Head of caudate nucleus (tissue), 42 donors: ENCODE measurements around the gene EIF4G3.
"Not testable (repeated sequence)": the region's sequence is repeated elsewhere in the genome, so short reads cannot be mapped to it uniquely, and the experiment has no call there.

ENCODE experiments used
- DNase-seq, 42 donors: peaks; one replicate each; pipeline versions ENCODE4 v3.0.0 to v3.0.0-alpha.2; 2020 to 2021; ENCODE audit warnings: mixed read lengths in 7 of 42
- intact Hi-C: fragments of 100-400 bp; cut with DNase I; formaldehyde crosslinking; loops from one replicate; pipeline ENCODE4 v1.15.0; 2022

The EIF4G3 gene

DNA sequence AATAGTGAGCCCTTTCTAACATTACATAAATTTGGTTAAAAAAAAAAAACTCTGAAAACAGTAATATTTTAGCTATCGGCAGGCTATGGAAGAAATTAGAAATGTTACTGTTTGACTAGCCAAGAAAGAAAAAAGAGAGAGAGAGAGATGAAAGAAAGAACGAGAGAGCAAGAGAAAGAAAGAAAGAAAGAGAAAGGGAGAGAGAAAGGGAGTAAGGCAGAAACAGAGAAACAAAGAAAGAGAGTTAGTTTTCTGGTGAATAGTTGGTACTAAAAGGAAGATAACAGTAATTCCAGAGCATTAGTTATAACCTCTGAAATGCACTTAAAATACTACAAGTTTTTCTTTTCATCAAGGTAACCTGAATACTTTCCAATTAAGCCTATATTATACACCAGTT lies 229.3 kb downstream of the EIF4G3 start:
- intact Hi-C loops: no loop called here

GRCh38 chr1:20936621-20937020 lies 240.1 kb downstream of the EIF4G3 start:
- intact Hi-C loops: no loop called here
- no peak for DNase-seq

More for the DNA sequence above, 229.3 kb downstream of the EIF4G3 start:
- DNase-seq: no peak

GRCh38 chr1:20936216-20936615 lies 240.5 kb downstream of the EIF4G3 start:
- DNase-seq: no peak
- intact Hi-C loops: no loop called here

DNA sequence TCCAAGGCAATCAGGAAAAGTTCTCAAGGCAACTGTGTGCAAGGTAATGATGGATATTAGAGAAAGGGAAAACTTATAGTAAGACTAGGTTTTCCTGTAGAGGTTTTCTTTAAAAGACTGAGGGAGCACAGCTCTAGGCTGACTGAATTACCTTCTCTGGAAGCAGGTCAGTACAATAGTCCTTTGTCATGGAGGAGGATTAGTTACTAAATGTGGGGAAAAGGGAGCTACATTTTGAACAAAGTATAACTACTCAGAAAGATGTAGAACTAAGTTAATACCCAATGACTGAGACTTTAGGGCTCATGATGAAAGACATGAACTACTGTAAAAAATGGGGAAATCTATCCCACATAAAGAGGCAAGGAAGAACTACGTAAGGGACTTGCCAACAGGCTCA lies 241.0 kb downstream of the EIF4G3 start:
- intact Hi-C loops: no loop called here

DNA sequence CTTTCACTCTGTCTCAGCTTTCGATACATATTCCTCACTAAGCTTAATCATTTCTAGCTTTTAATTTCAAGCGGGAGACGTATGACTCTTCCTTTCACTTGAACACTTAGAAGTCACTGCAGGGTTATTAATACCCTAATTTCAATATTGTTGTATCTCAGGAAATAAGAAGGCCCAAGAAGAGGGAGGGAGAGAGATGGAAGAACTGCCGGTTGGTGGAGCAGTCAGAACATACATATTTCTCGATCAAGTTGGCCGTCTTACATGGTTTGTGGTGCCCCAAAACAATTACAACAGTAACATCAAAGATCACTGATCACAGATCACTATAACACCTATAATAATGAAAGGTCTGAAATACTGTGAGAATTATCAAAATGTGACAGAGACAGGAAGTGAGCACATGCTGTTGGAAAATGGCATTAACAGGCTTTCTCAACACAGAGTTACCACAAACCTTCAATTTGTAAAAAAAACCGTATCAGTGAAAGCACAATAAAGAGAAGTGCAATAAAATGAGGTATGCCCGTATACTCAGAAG lies 244.2 kb downstream of the EIF4G3 start:
- intact Hi-C loops: no loop called here
- no peak for DNase-seq

More for the DNA sequence above, 241.0 kb downstream of the EIF4G3 start:
- no peak for DNase-seq

GRCh38 chr1:20931930-20932436 lies 244.7 kb downstream of the EIF4G3 start:
- intact Hi-C loops: no loop called here
- DNase-seq: no peak

GRCh38 chr1:20930427-20930826 lies 246.3 kb downstream of the EIF4G3 start:
- DNase-seq: no peak
- intact Hi-C loops: no loop called here

GRCh38 chr1:20928146-20928545 lies 248.6 kb downstream of the EIF4G3 start:
- DNase-seq: no peak
- intact Hi-C loops: no loop called here

DNA sequence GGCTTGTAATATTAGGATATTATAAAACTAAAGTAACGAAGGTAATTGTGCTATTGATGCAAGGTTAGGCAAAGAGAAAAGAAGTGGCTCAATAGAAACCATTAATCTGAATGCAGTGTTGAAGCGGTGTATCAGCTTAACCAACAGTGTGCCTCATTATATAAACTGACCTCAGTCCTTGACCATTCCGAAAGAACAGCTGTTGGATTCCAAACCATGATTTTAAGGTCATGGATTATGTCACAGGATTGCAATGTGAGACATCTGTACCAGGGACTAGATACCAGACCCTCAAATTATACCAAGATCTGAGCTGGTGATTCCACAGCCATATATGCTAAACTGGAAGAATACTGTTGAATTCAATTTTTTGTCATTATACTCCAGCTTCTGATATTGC lies 255.4 kb downstream of the EIF4G3 start:
- intact Hi-C loops: no loop called here
- DNase-seq: no peak

- DNase-seq: no peak
- intact Hi-C loops: no loop called here
Measured at GRCh38 chr1:20913242-20913641, 263.5 kb downstream of the EIF4G3 start.

DNA sequence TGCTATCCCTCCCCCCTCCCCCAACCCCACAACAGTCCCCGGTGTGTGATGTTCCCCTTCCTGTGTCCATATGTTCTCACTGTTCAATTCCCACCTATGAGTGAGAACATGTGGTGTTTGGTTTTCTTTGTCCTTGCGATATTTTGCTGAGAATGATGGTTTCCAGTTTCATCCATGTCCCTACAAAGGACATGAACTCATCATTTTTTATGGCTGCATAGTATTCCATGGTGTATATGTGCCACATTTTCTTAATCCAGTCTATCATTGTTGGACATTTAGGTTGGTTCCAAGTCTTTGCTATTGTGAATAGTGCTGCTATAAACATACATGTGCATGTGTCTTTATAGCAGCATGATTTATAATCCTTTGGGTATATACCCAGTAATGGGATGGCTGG lies 269.2 kb downstream of the EIF4G3 start:
- intact Hi-C loops, DNase-seq: not testable (repeated sequence)

- intact Hi-C loops: no loop called here
- no peak for DNase-seq
Measured at GRCh38 chr1:20903437-20903836, 273.3 kb downstream of the EIF4G3 start.

- intact Hi-C loops: no loop called here
- no peak for DNase-seq
Measured at GRCh38 chr1:20900056-20900455, 276.6 kb downstream of the EIF4G3 start.

DNA sequence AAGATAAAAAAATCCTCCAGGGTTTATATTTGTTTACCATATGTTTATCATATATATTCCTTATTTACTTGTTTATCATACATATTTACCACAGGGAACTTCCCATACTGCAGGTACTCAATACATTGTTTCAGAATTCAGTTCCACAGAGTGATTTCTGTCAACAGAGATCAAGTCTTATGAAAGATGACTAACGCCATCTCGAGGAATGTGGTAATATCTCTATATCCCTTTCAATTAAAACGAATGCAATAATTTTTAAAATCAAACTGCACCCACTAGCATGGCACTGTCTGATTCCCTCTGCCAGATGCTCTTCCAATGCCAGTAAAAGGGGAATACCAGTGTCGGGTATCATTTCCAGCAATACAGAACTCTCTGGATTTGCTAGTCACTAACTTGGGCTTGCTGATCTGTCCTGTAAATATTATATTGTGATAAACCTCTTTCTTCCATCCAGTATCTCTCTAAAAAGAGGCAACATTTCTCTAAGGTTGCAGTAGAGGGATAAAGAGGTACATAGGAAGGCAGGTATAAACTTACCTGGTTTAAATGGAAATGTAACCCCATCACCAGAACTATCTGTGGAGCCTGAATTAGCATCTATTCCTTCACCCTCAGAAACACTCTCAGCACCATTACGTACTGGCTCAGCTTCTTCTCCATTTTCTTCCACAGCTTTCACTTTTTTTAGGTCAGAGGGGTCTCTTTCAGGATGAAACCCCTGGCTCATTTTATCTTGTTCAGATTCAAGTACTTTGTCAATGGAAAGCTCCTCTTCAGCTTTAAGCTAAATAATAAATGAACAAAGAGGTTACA lies 277.3 kb downstream of the EIF4G3 start:
- no peak for DNase-seq
- intact Hi-C loops: no loop called here

DNA sequence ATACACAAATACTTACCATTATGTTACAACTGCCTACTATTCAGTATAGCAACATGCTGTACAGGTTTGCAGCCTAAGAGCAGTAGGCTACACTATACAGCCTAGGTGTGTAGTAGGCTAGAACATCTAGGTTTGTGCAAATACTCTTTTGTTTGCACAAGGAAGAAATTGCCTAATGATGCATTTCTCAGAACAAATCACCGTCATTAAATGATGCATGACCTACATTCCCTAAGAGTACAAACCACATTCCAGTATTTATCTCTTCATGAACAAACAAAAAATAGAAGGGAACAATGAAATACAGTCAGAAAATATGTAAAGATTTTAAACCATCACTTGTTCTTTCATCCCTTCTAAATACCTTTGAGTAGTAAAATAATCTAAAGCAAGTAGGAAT lies 279.9 kb downstream of the EIF4G3 start:
- intact Hi-C loops: no loop called here
- DNase-seq: no peak

DNA sequence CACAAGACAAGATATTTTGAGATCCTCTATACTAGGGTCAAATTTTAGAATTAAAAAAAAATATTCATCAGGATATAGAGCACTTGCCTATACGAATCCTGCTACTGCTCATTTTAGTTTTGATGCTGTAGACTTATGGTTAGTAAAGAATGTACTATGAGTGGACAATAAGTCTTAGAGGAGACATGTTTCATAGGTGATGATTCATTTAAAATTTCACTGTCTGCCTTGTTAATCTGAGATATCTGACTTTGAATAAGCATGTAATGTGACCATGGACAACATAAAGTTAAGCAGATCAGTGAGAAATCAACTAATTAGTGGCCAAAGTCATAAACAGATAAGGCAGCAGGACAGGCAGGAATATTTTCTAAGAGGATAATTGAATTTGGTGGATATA lies 282.8 kb downstream of the EIF4G3 start:
- intact Hi-C loops: no loop called here
- DNase-seq: no peak

GRCh38 chr1:20891091-20891490 lies 285.6 kb downstream of the EIF4G3 start:
- intact Hi-C loops: no loop called here
- no peak for DNase-seq

DNA sequence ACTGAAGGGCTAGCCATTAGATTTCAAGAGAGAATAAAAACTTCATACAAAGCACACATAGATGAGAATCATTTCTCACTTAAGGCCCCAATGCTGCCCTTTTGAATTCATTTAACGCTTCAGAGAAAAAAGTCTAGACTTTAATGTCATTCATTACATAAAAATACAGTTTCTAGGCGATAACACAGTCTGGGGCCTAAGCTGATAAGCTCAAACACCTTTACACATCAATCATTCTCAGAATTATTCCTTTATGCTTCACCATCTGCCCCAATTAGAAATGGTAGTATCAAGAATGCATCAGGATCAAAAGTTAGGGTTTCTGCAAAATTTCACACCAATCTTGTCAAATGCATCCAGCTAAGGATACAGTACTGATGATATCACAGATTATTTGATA lies 289.5 kb downstream of the EIF4G3 start:
- intact Hi-C loops: no loop called here
- DNase-seq: no peak

DNA sequence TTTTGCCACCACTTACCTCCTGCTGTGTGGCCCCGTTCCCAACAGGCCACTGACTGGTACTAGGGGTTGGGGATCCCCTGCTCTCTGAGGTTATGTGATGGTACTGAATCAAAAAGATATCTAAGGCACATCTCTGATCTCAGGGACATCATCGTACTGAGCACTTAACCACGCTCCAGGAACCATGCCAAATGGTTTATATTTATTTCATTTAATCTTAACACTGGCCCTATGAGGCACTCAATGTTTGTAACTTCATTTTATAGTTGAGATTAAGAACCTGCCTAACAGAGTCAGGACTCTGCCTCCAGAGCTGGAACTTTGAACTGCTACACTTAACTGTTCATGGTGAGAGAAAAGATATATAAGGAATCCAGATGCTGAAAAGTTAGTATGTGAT lies 291.6 kb downstream of the EIF4G3 start:
- intact Hi-C loops: no loop called here
- no peak for DNase-seq

- intact Hi-C loops: no loop called here
- DNase-seq: no peak
Measured at GRCh38 chr1:20884513-20884912, 292.2 kb downstream of the EIF4G3 start.

GRCh38 chr1:20883766-20884165 lies 292.9 kb downstream of the EIF4G3 start:
- intact Hi-C loops: no loop called here
- no peak for DNase-seq
